ENCODE measurements around the gene BTBD8. TPM values are rescaled to one million over a fixed set of nuclear protein-coding genes. Genes with fewer than 3 reads are reported as not detected.

Gene BTBD8
- total and polyA plus RNA-seq, 2 of the 4 experiments (the other 2 are of a cell fraction), result 0.94 to 2.0 TPM

- in situ Hi-C loops (cut with MboI; ENCODE audit: low sequenced_read_pairs) (no loop called here), dilution Hi-C loops (cut with HindIII; ENCODE audit: low sequenced_read_pairs, unreplicated experiment) (no loop called here), intact Hi-C loops (cut with micrococcal nuclease) (no loop called here)
- ChIA-PET CTCF (interaction anchor here (0.6 kb wide), 1 partner anchor 110 kb away, joined by 3 read pairs; no protein-coding TSS in a partner anchor), POLR2A (ENCODE audit: unreplicated experiment) (no interaction called here)
- no peak for TF ChIP-seq ELK1 (IDR thresholded peaks at IDR 0.05; ENCODE audit: borderline replicate concordance, low read depth, low read length)
- Histone ChIP-seq H2AFZ (replicated peaks; ENCODE audit: low read length, poor library complexity) (peak overlapping the region; percentile 32), H3K9me1 (ENCODE audit: insufficient read depth, low read length) (no peaks in the 10 kb centered on the region), H2BK120ac (ENCODE audit: low read depth, low read length) (0 out of 2 replicates have a peak overlapping the region, but pooled peaks have one; percentile 23), H2BK15ac (ENCODE audit: low read depth, low read length) (no peak overlapping the region), H3K9me3 (ENCODE audit: control insufficient read depth, insufficient read depth, low read length) (no peaks in the 10 kb centered on the region; the same call in 1 of the 2 replicates), H2BK5ac (ENCODE audit: low read depth, low read length, poor library complexity, severe bottlenecking) (no peak overlapping the region), H4K8ac (ENCODE audit: low read depth in 2 of 2, low read length in 2 of 2) (no peak overlapping the region; a peak in 1 of 4 replicates), H3K56ac (ENCODE audit: extremely low read depth, insufficient read depth, low read length) (no peak overlapping the region), H2AK9ac (replicated peaks; ENCODE audit: low read depth, low read length, poor library complexity) (no peak overlapping the region), H4K91ac (ENCODE audit: insufficient read depth, low read depth, low read length) (no peak overlapping the region), H3K4me3 (ENCODE audit: insufficient read depth, low read depth, low read length) (no peak overlapping the region), H2BK20ac (ENCODE audit: low read depth, low read length) (no peak overlapping the region), H4K5ac (ENCODE audit: low read depth, low read length) (no peak overlapping the region), H3K4me2 (ENCODE audit: low read depth, low read length) (no peak overlapping the region), H3K18ac (ENCODE audit: low read depth, low read length) (no peak overlapping the region), H3K23ac (ENCODE audit: low read depth, low read length) (no peak overlapping the region), H3K4ac (ENCODE audit: low read depth, low read length) (no peak overlapping the region), H3K27ac (ENCODE audit: insufficient read depth, low read length) (no peak overlapping the region), H2AK5ac (ENCODE audit: low read depth, low read length) (peak overlapping the region; percentile 68; the same call in 1 of the 2 replicates), H3K36me3 (ENCODE audit: control insufficient read depth, insufficient read depth, low read length) (no peaks in the 10 kb centered on the region), H4K20me1 (ENCODE audit: insufficient read depth, low read length) (no peaks in the 10 kb centered on the region), H3K14ac (replicated peaks; ENCODE audit: low read depth, low read length) (no peak overlapping the region), H3K79me1 (ENCODE audit: low read depth in 1 of 2, low read length in 2 of 2) (no peaks in the 10 kb centered on the region), H3K27me3 (ENCODE audit: control insufficient read depth, insufficient read depth, low read length) (no peaks in the 10 kb centered on the region), H3K9ac (ENCODE audit: low read depth, low read length) (no peak overlapping the region), H3K4me1 (ENCODE audit: control insufficient read depth, insufficient read depth, low read length) (peaks cover 3% of the 10 kb centered on the region; the same call in 1 of the 2 replicates)
- DNase-seq, result no peak
- ATAC-seq (ENCODE audit: low read depth), result peak; percentile 54
- 80% methylated on average over 2 of the region's 2 CpGs; no CpG with 5 or more reads in 1 of the 2 experiments for WGBS, 2 experiments (ENCODE audit: extremely low coverage in 2 of 2, insufficient read length in 1 of 2)
- BruUV-seq (replicated peaks), result no TSS peak
Observed at GRCh38 chr1:92191726-92192125, 111.6 kb downstream of the BTBD8 start.

Measured in IMR-90 (cell line).